HG02588 (cell line): Measurements from ENCODE around the gene GGACT.

ENCODE experiments used
- ATAC-seq: cut with Tn5 transposase; IDR thresholded peaks from one replicate; pipeline ENCODE4 v1.9.1; 2021; ENCODE audit warnings: mild to moderate bottlenecking, moderate library complexity; ENCODE audit not compliant: unreplicated experiment

Gene GGACT

GRCh38 chr13:100483841-100484381, 104.7 kb downstream of the GGACT start:
- no peak for ATAC-seq

GRCh38 chr13:100483139-100483538, 105.5 kb downstream of the GGACT start:
- ATAC-seq: no peak

GRCh38 chr13:100480676-100481075, 107.9 kb downstream of the GGACT start:
- no peak for ATAC-seq
